ENCODE data around the gene MPP3.

GRCh38 chr17:43875476-43876147 is 42.7 kb upstream of the MPP3 start:
- TF ChIP-seq CTCF (IDR thresholded peaks at IDR 0.05 in 2 of 3, conservative IDR thresholded peaks at IDR 0.05 in 1 of 3; ENCODE audit: borderline replicate concordance in 1 of 3, insufficient read depth in 1 of 3, low read depth in 2 of 3, low read length in 2 of 3) (no peak), SIN3A (IDR thresholded peaks at IDR 0.05; ENCODE audit: low read depth) (no peak), EZH2phosphoT487 (IDR thresholded peaks at IDR 0.05; ENCODE audit: borderline replicate concordance) (no peak), POLR2A (IDR thresholded peaks at IDR 0.05; ENCODE audit: borderline replicate concordance, extremely low read depth, insufficient read depth, insufficient read length) (peak; percentile 42), ZNF274 (IDR thresholded peaks at IDR 0.05; ENCODE audit: low read depth, low read length) (no peak), ATF3 (IDR thresholded peaks at IDR 0.05) (no peak), ZFX (IDR thresholded peaks at IDR 0.05) (no peak), REST (IDR thresholded peaks at IDR 0.05; ENCODE audit: low read depth) (no peak), MAX (IDR thresholded peaks at IDR 0.05) (no peak)
